Cardiac septum (tissue), 1 donor: ENCODE measurements around the gene CDC42BPB. TPM values are rescaled to one million over a fixed set of nuclear protein-coding genes. Genes with fewer than 3 reads are reported as not detected.
A peak's percentile ranks its signal among the peaks of the same experiment; 100 is the strongest.

Source experiments
- DNase-seq: peaks from one replicate; pipeline ENCODE4 v3.0.0-alpha.2; 2020; ENCODE audit warnings: low spot score
- intact Hi-C: fragments of 100-400 bp; cut with DNase I; formaldehyde crosslinking; loops from one replicate; pipeline ENCODE4 v1.14.0; 2022
- total RNA-seq: library from RNA; stranded (reverse); fragmentation: NEBNext Ultra II Directional; extraction: Animal tissue kit (Norgen Biotek cat#: 25700); gene quantifications from one replicate; pipeline ENCODE4 v1.2.1, GENCODE V29; 2021
- donor health status: DM: no; HTN: no; CAD: no.

The CDC42BPB gene
- total RNA-seq, 1 donor from 2014 or later = 81.8 TPM

- no peak for DNase-seq
- intact Hi-C loops = no loop called here
Measured at GRCh38 chr14:103078420-103078749, 21.0 kb upstream of the CDC42BPB start.

GRCh38 chr14:103074729-103075367, 17.5 kb upstream of the CDC42BPB start:
- peak; percentile 86 for DNase-seq
- intact Hi-C loops = loop anchor here (2.0 kb wide), 1 partner anchor 218 kb away; no protein-coding TSS in a partner anchor

GRCh38 chr14:103073876-103074728, 16.8 kb upstream of the CDC42BPB start:
- intact Hi-C loops = loop anchor here (2.0 kb wide), 1 partner anchor 219 kb away; no protein-coding TSS in a partner anchor
- no peak for DNase-seq

- DNase-seq = no peak
- intact Hi-C loops = no loop called here
Measured at GRCh38 chr14:103073367-103073875, 16.1 kb upstream of the CDC42BPB start.

GRCh38 chr14:103072595-103073366, 15.4 kb upstream of the CDC42BPB start:
- intact Hi-C loops = no loop called here
- no peak for DNase-seq

GRCh38 chr14:103071544-103072251, 14.3 kb upstream of the CDC42BPB start:
- no peak for DNase-seq
- intact Hi-C loops = no loop called here

GRCh38 chr14:103070971-103071542, 13.7 kb upstream of the CDC42BPB start:
- no peak for DNase-seq
- intact Hi-C loops = no loop called here

GRCh38 chr14:103070263-103070885, 13.0 kb upstream of the CDC42BPB start:
- no peak for DNase-seq

GRCh38 chr14:103068351-103069073, 11.2 kb upstream of the CDC42BPB start:
- no peak for DNase-seq
- intact Hi-C loops = no loop called here

More at GRCh38 chr14:103070263-103070885, 13.0 kb upstream of the CDC42BPB start:
- intact Hi-C loops = no loop called here

- no peak for DNase-seq
- intact Hi-C loops = no loop called here
Measured at GRCh38 chr14:103067231-103067954, 10.0 kb upstream of the CDC42BPB start.

- DNase-seq = no peak
- intact Hi-C loops = no loop called here
Measured at GRCh38 chr14:103066399-103066798, 9.1 kb upstream of the CDC42BPB start.

GRCh38 chr14:103065861-103066260, 8.5 kb upstream of the CDC42BPB start:
- intact Hi-C loops = no loop called here
- no peak for DNase-seq

GRCh38 chr14:103064978-103065377, 7.6 kb upstream of the CDC42BPB start:
- intact Hi-C loops = no loop called here
- no peak for DNase-seq

GRCh38 chr14:103064436-103064835, 7.1 kb upstream of the CDC42BPB start:
- intact Hi-C loops = no loop called here
- no peak for DNase-seq

GRCh38 chr14:103061482-103061976, 4.2 kb upstream of the CDC42BPB start:
- no peak for DNase-seq
- intact Hi-C loops = no loop called here

- intact Hi-C loops = loop anchor here (5.0 kb wide), 1 partner anchor 37 kb away; no protein-coding TSS in a partner anchor
- DNase-seq = no peak
Measured at GRCh38 chr14:103059556-103059955, 2.2 kb upstream of the CDC42BPB start.
